ENCODE measurements around the gene ZNF397. TPM values are rescaled to one million over a fixed set of nuclear protein-coding genes. Genes with fewer than 3 reads are reported as not detected.

ZNF397 gene
- total RNA-seq, 1 donor from 2014 or later: 19.2 TPM

DNA sequence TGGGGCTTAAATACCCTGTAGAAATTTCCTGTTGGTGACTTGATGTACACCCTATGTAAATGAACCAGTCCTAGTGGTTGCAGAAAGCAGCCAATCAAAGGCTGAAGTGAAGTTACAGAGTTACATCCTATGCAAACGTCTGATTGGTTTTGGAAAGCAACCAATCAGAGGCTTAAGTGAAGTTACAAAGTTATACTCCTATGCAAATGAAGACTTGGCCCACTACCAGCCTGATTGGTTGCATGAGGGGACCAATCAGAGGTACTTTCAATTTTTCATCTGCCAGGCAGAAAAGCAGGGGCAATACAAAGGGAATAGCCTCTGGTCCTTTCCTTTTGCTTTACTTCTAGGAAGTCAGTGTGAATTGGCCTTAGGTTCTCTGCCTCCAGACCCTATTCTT, 13.6 kb upstream of the ZNF397 start:
- Mint-ChIP-seq H3K36me3 (ENCODE audit: low read depth) (no peaks in the 10 kb centered on the region), H3K27ac (no peak overlapping the region), H3K9me3 (no peaks in the 10 kb centered on the region), H3K4me3 (no peak overlapping the region), H3K27me3 (peaks cover 16% of the 10 kb centered on the region), H3K4me1 (peaks cover 3% of the 10 kb centered on the region)
- intact Hi-C loops (cut with micrococcal nuclease): no loop called here
- no peak for DNase-seq

- Mint-ChIP-seq H3K4me1 (peaks cover 3% of the 10 kb centered on the region), H3K9me3 (no peaks in the 10 kb centered on the region)
- DNase-seq: peak; percentile 93
Measured at GRCh38 chr18:35231052-35231451, 9.8 kb upstream of the ZNF397 start.

GRCh38 chr18:35236571-35237363, 4.1 kb upstream of the ZNF397 start:
- H3K27ac Mint-ChIP-seq: no peak overlapping the region
- no peak overlapping the region for H3K4me3 Mint-ChIP-seq
- H3K36me3 Mint-ChIP-seq (ENCODE audit: low read depth): peaks cover 4% of the 10 kb centered on the region
- intact Hi-C loops (cut with micrococcal nuclease): no loop called here
- DNase-seq: no peak
- peaks cover 6% of the 10 kb centered on the region for H3K4me1 Mint-ChIP-seq
- H3K9me3 Mint-ChIP-seq: no peaks in the 10 kb centered on the region
- H3K27me3 Mint-ChIP-seq: no peaks in the 10 kb centered on the region

More at GRCh38 chr18:35231052-35231451, 9.8 kb upstream of the ZNF397 start:
- H3K36me3 Mint-ChIP-seq (ENCODE audit: low read depth): no peaks in the 10 kb centered on the region
- H3K4me3 Mint-ChIP-seq: peak overlapping the region; percentile 67
- peaks cover 3% of the 10 kb centered on the region for H3K27me3 Mint-ChIP-seq
- H3K27ac Mint-ChIP-seq: no peak overlapping the region
- intact Hi-C loops (cut with micrococcal nuclease): loop anchor here (1.0 kb wide), 2 partner anchors 124 to 155 kb away; no protein-coding TSS in a partner anchor

GRCh38 chr18:35239314-35239713, 1.5 kb upstream of the ZNF397 start:
- Mint-ChIP-seq H3K4me1 (peaks cover 12% of the 10 kb centered on the region), H3K4me3 (no peak overlapping the region), H3K36me3 (ENCODE audit: low read depth) (peaks cover 27% of the 10 kb centered on the region), H3K27ac (no peak overlapping the region), H3K27me3 (no peaks in the 10 kb centered on the region), H3K9me3 (peaks cover 8% of the 10 kb centered on the region)
- intact Hi-C loops (cut with micrococcal nuclease): no loop called here
- DNase-seq: no peak

- H3K4me1 Mint-ChIP-seq: peaks cover 12% of the 10 kb centered on the region
- peak overlapping the region; percentile 98 for H3K27ac Mint-ChIP-seq
- intact Hi-C loops (cut with micrococcal nuclease): loop anchor here (1.0 to 5.0 kb wide), 7 partner anchors 26 to 341 kb away; partner anchors contain the start of genes GALNT1, INO80C, MAPRE2 and ZNF24
- H3K27me3 Mint-ChIP-seq: no peaks in the 10 kb centered on the region
- H3K36me3 Mint-ChIP-seq (ENCODE audit: low read depth): peaks cover 48% of the 10 kb centered on the region
- H3K9me3 Mint-ChIP-seq: peaks cover 28% of the 10 kb centered on the region
- no peak for DNase-seq
- peak overlapping the region; percentile 96 for H3K4me3 Mint-ChIP-seq
Measured at GRCh38 chr18:35241448-35241804, 592 bp downstream of the ZNF397 start.

- Mint-ChIP-seq H3K36me3 (ENCODE audit: low read depth) (peaks cover 58% of the 10 kb centered on the region), H3K9me3 (peaks cover 36% of the 10 kb centered on the region), H3K4me1 (peaks cover 12% of the 10 kb centered on the region), H3K27me3 (no peaks in the 10 kb centered on the region), H3K4me3 (peak overlapping the region; percentile 20), H3K27ac (no peak overlapping the region)
- DNase-seq: no peak
- intact Hi-C loops (cut with micrococcal nuclease): loop anchor here (5.0 kb wide), 4 partner anchors 215 to 340 kb away; partner anchors contain the start of genes GALNT1 and INO80C
Measured at GRCh38 chr18:35242426-35242825, 1.6 kb downstream of the ZNF397 start.

DNA sequence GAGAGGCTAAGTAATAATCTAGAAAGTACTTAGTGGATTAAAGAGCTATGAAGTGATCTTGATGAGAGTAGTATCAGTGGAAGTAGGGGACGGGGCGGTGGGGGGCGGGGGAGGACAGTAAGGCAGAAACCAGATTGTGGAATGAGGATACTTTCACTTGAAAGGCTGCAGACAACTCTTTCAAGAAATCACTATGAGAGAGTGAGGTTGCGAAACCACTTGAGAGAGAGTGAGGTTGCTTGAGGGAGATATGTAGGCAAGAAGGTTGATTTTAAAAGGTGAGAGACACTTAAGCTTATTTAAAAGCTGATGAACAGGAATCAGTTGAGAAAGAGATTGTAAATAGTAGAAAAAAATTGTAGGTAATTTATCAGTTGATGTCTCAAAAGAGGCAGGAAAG, 3.8 kb downstream of the ZNF397 start:
- DNase-seq: no peak
- Mint-ChIP-seq H3K27ac (no peak overlapping the region), H3K36me3 (ENCODE audit: low read depth) (peaks cover 77% of the 10 kb centered on the region), H3K4me3 (no peak overlapping the region), H3K27me3 (no peaks in the 10 kb centered on the region), H3K9me3 (peaks cover 43% of the 10 kb centered on the region), H3K4me1 (peaks cover 10% of the 10 kb centered on the region)
- intact Hi-C loops (cut with micrococcal nuclease): loop anchor here (5.0 kb wide), 4 partner anchors 217 to 338 kb away; partner anchors contain the start of genes GALNT1 and INO80C

- no peak overlapping the region for H3K27ac Mint-ChIP-seq
- intact Hi-C loops (cut with micrococcal nuclease): no loop called here
- peaks cover 10% of the 10 kb centered on the region for H3K4me1 Mint-ChIP-seq
- DNase-seq: no peak
- peaks cover 48% of the 10 kb centered on the region for H3K9me3 Mint-ChIP-seq
- no peaks in the 10 kb centered on the region for H3K27me3 Mint-ChIP-seq
- peaks cover 88% of the 10 kb centered on the region for H3K36me3 Mint-ChIP-seq (ENCODE audit: low read depth)
- no peak overlapping the region for H3K4me3 Mint-ChIP-seq
Measured at GRCh38 chr18:35245719-35246317, 5.0 kb downstream of the ZNF397 start.

DNA sequence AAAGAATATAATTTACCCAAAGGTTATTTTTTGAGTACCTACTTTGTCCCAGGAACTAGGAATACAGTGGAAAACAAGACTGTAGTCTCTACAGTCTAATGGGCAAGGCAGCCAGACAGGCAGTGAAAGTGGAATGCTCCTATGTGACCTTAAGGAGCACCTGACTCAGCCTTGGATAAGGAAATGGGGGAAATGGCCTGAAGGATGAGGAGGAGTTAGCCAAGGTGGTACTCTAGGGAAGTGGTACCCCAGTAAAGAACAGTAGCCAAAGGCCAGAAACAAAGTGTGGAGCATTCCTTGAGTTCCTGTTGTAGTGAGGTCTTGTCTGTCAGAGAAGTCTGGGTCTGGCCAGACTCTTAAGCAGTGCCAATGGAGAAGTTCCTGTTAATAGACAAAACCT, 6.0 kb downstream of the ZNF397 start:
- no peak overlapping the region for H3K27ac Mint-ChIP-seq
- intact Hi-C loops (cut with micrococcal nuclease): no loop called here

GRCh38 chr18:35247412-35248249, 6.8 kb downstream of the ZNF397 start:
- H3K9me3 Mint-ChIP-seq: peaks cover 62% of the 10 kb centered on the region
- no peaks in the 10 kb centered on the region for H3K27me3 Mint-ChIP-seq
- no peak overlapping the region for H3K27ac Mint-ChIP-seq
- H3K36me3 Mint-ChIP-seq (ENCODE audit: low read depth): peaks cover 93% of the 10 kb centered on the region
- no peak overlapping the region for H3K4me3 Mint-ChIP-seq
- peaks cover 3% of the 10 kb centered on the region for H3K4me1 Mint-ChIP-seq
- intact Hi-C loops (cut with micrococcal nuclease): no loop called here
- no peak for DNase-seq

More for the DNA sequence above, 6.0 kb downstream of the ZNF397 start:
- Mint-ChIP-seq H3K9me3 (peaks cover 56% of the 10 kb centered on the region), H3K4me1 (peaks cover 7% of the 10 kb centered on the region), H3K4me3 (no peak overlapping the region), H3K27me3 (no peaks in the 10 kb centered on the region), H3K36me3 (ENCODE audit: low read depth) (peaks cover 92% of the 10 kb centered on the region)
- no peak for DNase-seq

DNA sequence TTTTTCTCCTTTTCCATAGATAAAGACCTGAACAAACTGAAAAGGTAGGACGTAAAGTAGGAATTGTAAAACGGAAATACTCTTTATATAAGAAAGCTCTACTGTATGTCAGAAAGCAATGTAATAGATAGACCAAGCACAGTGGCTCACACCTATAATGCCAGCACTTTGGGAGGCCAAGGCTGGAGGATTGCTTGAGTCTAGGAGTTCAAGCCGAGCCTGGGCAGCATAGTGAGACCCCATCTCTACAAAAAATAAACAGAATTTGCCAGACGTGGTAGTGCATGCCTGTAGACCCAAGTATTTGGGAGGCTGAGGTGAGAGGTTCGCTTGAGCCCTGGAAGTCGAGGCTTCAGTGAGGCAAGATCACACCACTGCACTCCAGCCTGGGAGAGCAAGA, 7.6 kb downstream of the ZNF397 start:
- Mint-ChIP-seq H3K27me3 (no peaks in the 10 kb centered on the region), H3K4me3 (no peak overlapping the region), H3K4me1 (peaks cover 2% of the 10 kb centered on the region), H3K9me3 (peaks cover 67% of the 10 kb centered on the region), H3K36me3 (ENCODE audit: low read depth) (peaks cover 93% of the 10 kb centered on the region), H3K27ac (no peak overlapping the region)
- intact Hi-C loops (cut with micrococcal nuclease): no loop called here
- no peak for DNase-seq

DNA sequence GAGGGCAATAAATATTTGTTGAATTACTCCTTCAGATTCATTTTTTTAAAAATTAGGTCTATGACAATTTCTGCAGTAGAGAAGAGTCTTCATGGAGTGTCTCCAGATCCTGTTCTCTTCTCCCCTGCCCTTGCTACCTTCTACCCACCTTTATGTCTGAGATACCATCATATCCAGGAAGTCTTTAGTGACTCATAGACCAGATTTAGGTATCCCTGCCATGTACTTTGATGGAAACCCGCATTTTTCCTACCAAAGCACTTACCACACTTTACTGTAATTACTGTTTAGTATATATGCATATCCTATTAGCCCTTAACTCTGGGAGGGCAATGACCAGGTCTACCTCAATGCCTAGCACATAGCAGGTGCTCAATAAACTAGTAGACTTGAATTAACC, 11.6 kb downstream of the ZNF397 start:
- H3K9me3 Mint-ChIP-seq: peaks cover 37% of the 10 kb centered on the region
- peaks cover 80% of the 10 kb centered on the region for H3K36me3 Mint-ChIP-seq (ENCODE audit: low read depth)
- intact Hi-C loops (cut with micrococcal nuclease): no loop called here
- no peaks in the 10 kb centered on the region for H3K27me3 Mint-ChIP-seq
- no peak overlapping the region for H3K27ac Mint-ChIP-seq
- H3K4me1 Mint-ChIP-seq: no peaks in the 10 kb centered on the region
- no peak for DNase-seq
- H3K4me3 Mint-ChIP-seq: no peak overlapping the region

- Mint-ChIP-seq H3K27me3 (no peaks in the 10 kb centered on the region), H3K4me3 (no peak overlapping the region), H3K27ac (no peak overlapping the region), H3K9me3 (peaks cover 40% of the 10 kb centered on the region), H3K36me3 (ENCODE audit: low read depth) (peaks cover 77% of the 10 kb centered on the region), H3K4me1 (no peaks in the 10 kb centered on the region)
- DNase-seq: no peak
- intact Hi-C loops (cut with micrococcal nuclease): no loop called here
Measured at GRCh38 chr18:35253655-35254287, 12.9 kb downstream of the ZNF397 start.
